ENCODE measurements around the gene RPL13. TPM values are rescaled to one million over a fixed set of nuclear protein-coding genes. Genes with fewer than 3 reads are reported as not detected.

RPL13 gene
- polyA plus RNA-seq, 1 donor from 2014 or later = 2,685 TPM

GRCh38 chr16:89607937-89608740, 47.7 kb downstream of the RPL13 start:
- no peaks in the 10 kb centered on the region for H4K20me1 ChIP-seq (ENCODE audit: insufficient read depth)
- no peak overlapping the region for H3K4me2 ChIP-seq (ENCODE audit: low read length)
- H3K9me3 ChIP-seq (ENCODE audit: low read length) = no peaks in the 10 kb centered on the region
- no peaks in the 10 kb centered on the region for H3F3A ChIP-seq (ENCODE audit: insufficient read depth, low read length, poor library complexity, severe bottlenecking)
- H3K9me2 ChIP-seq (ENCODE audit: insufficient read depth, low read length) = no peaks in the 10 kb centered on the region
- no peak overlapping the region for H3K4me3 ChIP-seq (ENCODE audit: low read length)
- no peak overlapping the region for H3K9ac ChIP-seq (ENCODE audit: low read length)
- TF ChIP-seq EZH2 (IDR thresholded peaks at IDR 0.05; ENCODE audit: borderline replicate concordance, insufficient read depth, low read length, poor library complexity, severe bottlenecking) (no peak), MXI1 (conservative IDR thresholded peaks at IDR 0.05; ENCODE audit: poor library complexity, severe bottlenecking) (no peak), CTCF (IDR thresholded peaks at IDR 0.05; ENCODE audit: poor library complexity, severe bottlenecking) (no peak), RAD21 (conservative IDR thresholded peaks at IDR 0.05) (no peak), REST (IDR thresholded peaks at IDR 0.05; ENCODE audit: borderline replicate concordance) (no peak), SMC3 (conservative IDR thresholded peaks at IDR 0.05; ENCODE audit: poor library complexity) (no peak), TAF1 (IDR thresholded peaks at IDR 0.05; ENCODE audit: low read depth) (no peak), EP300 (conservative IDR thresholded peaks at IDR 0.05; ENCODE audit: poor library complexity, severe bottlenecking) (no peak), POLR2AphosphoS5 (IDR thresholded peaks at IDR 0.05) (no peak)
- no peak overlapping the region for H2AFZ ChIP-seq (ENCODE audit: low read depth, low read length)
- H3K36me3 ChIP-seq (ENCODE audit: insufficient read depth, low read length) = no peaks in the 10 kb centered on the region
- no peak overlapping the region for H3K27ac ChIP-seq (ENCODE audit: low read length)
- H3K27me3 ChIP-seq (ENCODE audit: insufficient read depth, low read depth, low read length) = no peaks in the 10 kb centered on the region
- H3K79me2 ChIP-seq (replicated peaks; ENCODE audit: insufficient read depth, low read length) = no peaks in the 10 kb centered on the region

DNA sequence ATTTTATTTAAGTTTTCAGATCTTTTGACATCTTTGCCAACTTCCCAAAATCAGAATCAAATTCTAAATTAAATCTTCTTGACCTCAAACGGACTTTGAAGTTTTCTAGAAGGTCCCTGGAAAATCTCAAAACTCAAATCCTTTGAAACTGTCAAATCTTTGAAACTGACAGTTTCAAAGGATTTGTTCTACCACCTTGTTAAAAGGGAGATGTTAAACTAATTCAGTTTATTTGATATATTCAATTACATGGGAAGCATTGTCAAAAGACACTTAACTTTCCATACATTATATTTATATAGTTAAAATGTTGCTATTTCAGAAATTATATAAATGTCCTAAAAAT, 49.6 kb downstream of the RPL13 start:
- TF ChIP-seq EZH2 (IDR thresholded peaks at IDR 0.05; ENCODE audit: borderline replicate concordance, insufficient read depth, low read length, poor library complexity, severe bottlenecking) (no peak), EP300 (conservative IDR thresholded peaks at IDR 0.05; ENCODE audit: poor library complexity, severe bottlenecking) (no peak), RAD21 (conservative IDR thresholded peaks at IDR 0.05) (no peak), MXI1 (conservative IDR thresholded peaks at IDR 0.05; ENCODE audit: poor library complexity, severe bottlenecking) (no peak), POLR2AphosphoS5 (IDR thresholded peaks at IDR 0.05) (no peak), SMC3 (conservative IDR thresholded peaks at IDR 0.05; ENCODE audit: poor library complexity) (no peak), REST (IDR thresholded peaks at IDR 0.05; ENCODE audit: borderline replicate concordance) (no peak), TAF1 (IDR thresholded peaks at IDR 0.05; ENCODE audit: low read depth) (no peak), CTCF (IDR thresholded peaks at IDR 0.05; ENCODE audit: poor library complexity, severe bottlenecking) (no peak)
- H3F3A ChIP-seq (ENCODE audit: insufficient read depth, low read length, poor library complexity, severe bottlenecking) = no peaks in the 10 kb centered on the region
- H3K9me2 ChIP-seq (ENCODE audit: insufficient read depth, low read length) = no peaks in the 10 kb centered on the region
- H3K4me2 ChIP-seq (ENCODE audit: low read length) = no peak overlapping the region
- no peak overlapping the region for H2AFZ ChIP-seq (ENCODE audit: low read depth, low read length)
- no peaks in the 10 kb centered on the region for H3K36me3 ChIP-seq (ENCODE audit: insufficient read depth, low read length)
- H3K79me2 ChIP-seq (replicated peaks; ENCODE audit: insufficient read depth, low read length) = no peaks in the 10 kb centered on the region
- no peak overlapping the region for H3K9ac ChIP-seq (ENCODE audit: low read length)
- H3K9me3 ChIP-seq (ENCODE audit: low read length) = no peaks in the 10 kb centered on the region
- no peaks in the 10 kb centered on the region for H3K27me3 ChIP-seq (ENCODE audit: insufficient read depth, low read depth, low read length)
- H3K4me3 ChIP-seq (ENCODE audit: low read length) = no peak overlapping the region
- no peak overlapping the region for H3K27ac ChIP-seq (ENCODE audit: low read length)
- no peaks in the 10 kb centered on the region for H4K20me1 ChIP-seq (ENCODE audit: insufficient read depth)

Data from neural cell (in vitro differentiated cells).